CD14-positive monocyte (primary cell): ENCODE results near the gene DYRK1A. TPM values are rescaled to one million over a fixed set of nuclear protein-coding genes. Genes with fewer than 3 reads are reported as not detected.
A peak's percentile ranks its signal among the peaks of the same experiment; 100 is the strongest.

ENCODE experiments used
- DNase-seq, 3 donors: peaks; one replicate each; pipeline ENCODE4 v3.0.0-alpha.2; 2011 to 2022
- H2AFZ ChIP-seq: 2 replicates; pipeline ENCODE4 v1.6.0; 2012; ENCODE audit warnings: mild to moderate bottlenecking, low read depth, low read length, inconsistent platforms; ENCODE audit not compliant: insufficient read depth, poor library complexity, severe bottlenecking
- H3K27ac ChIP-seq, 2 donors: 1 replicate in 1 of 2; 2 replicates in 1 of 2; pipeline ENCODE4 v1.5.1; 2012 to 2013; ENCODE audit warnings: low read length in 2 of 2, control low read depth in 1 of 2, inconsistent platforms in 1 of 2, low read depth in 1 of 2, mild to moderate bottlenecking in 1 of 2
- H3K27me3 ChIP-seq, 2 donors: one replicate each; pipeline versions ENCODE4 v1.6.0 to v1.6.1; 2011 to 2013; ENCODE audit warnings: low read length in 2 of 2; ENCODE audit not compliant: control insufficient read depth in 2 of 2, insufficient read depth in 2 of 2
- H3K36me3 ChIP-seq, 2 donors: replicated peaks in 1 of 2; 1 replicate in 1 of 2; 2 replicates in 1 of 2; pipeline versions ENCODE4 v1.5.1 to v1.6.1; 2012 to 2013; ENCODE audit warnings: low read length in 2 of 2, control low read depth in 1 of 2, inconsistent platforms in 1 of 2, mild to moderate bottlenecking in 1 of 2; ENCODE audit not compliant: insufficient read depth in 2 of 2, control insufficient read depth in 1 of 2
- H3K4me1 ChIP-seq, 2 donors: 1 replicate in 1 of 2; 2 replicates in 1 of 2; pipeline versions ENCODE4 v1.5.1 to v1.6.1; 2012 to 2013; ENCODE audit warnings: low read length in 2 of 2, control low read depth in 1 of 2, inconsistent platforms in 1 of 2, mild to moderate bottlenecking in 1 of 2, moderate library complexity in 1 of 2; ENCODE audit not compliant: insufficient read depth in 2 of 2, control insufficient read depth in 1 of 2
- H3K4me2 ChIP-seq: replicated peaks from 2 replicates; pipeline ENCODE3; 2012; ENCODE audit warnings: low read length, moderate library complexity, mild to moderate bottlenecking; ENCODE audit not compliant: poor library complexity, severe bottlenecking; ENCODE audit errors: extremely low read depth
- H3K4me3 ChIP-seq, 3 experiments: fragments of 200-600 bp in 1 of 3; sonication (generic) in 1 of 3; replicated peaks in 1 of 3; 1 replicate in 2 of 3; 2 replicates in 1 of 3; pipeline ENCODE4 v1.5.1; 2011 to 2013; ENCODE audit warnings: low read length in 3 of 3, mild to moderate bottlenecking in 3 of 3, control low read depth in 2 of 3, low read depth in 2 of 3, inconsistent platforms in 1 of 3, moderate library complexity in 1 of 3
- H3K79me2 ChIP-seq: 2 replicates; pipeline ENCODE4 v1.6.0; 2012; ENCODE audit warnings: mild to moderate bottlenecking, control low read depth, inconsistent platforms, low read length, moderate library complexity; ENCODE audit not compliant: insufficient read depth
- H3K9ac ChIP-seq: 2 replicates; pipeline ENCODE4 v1.6.0; 2017; ENCODE audit warnings: low read length, mild to moderate bottlenecking; ENCODE audit not compliant: insufficient read depth, poor library complexity, severe bottlenecking
- H3K9me3 ChIP-seq, 2 donors: replicated peaks in 1 of 2; 1 replicate in 1 of 2; 2 replicates in 1 of 2; pipeline versions ENCODE4 v1.5.1 to v1.6.1; 2012 to 2013; ENCODE audit warnings: low read length in 2 of 2, control low read depth in 1 of 2; ENCODE audit not compliant: control insufficient read depth in 1 of 2, insufficient read depth in 1 of 2
- H4K20me1 ChIP-seq: 2 replicates; pipeline ENCODE4 v1.6.0; 2012; ENCODE audit warnings: mild to moderate bottlenecking, low read length, control low read depth, moderate library complexity; ENCODE audit not compliant: insufficient read depth
- H3K27ac Mint-ChIP-seq, 7 donors: one replicate each; pipeline ENCODE4 v1.8.0; 2020; ENCODE audit warnings: mild to moderate bottlenecking in 7 of 7, mixed read lengths in 7 of 7, moderate library complexity in 6 of 7, inconsistent platforms in 2 of 7
- H3K27me3 Mint-ChIP-seq, 3 donors: one replicate each; pipeline ENCODE4 v1.8.0; 2021 to 2022; ENCODE audit warnings: low read depth in 3 of 3, mild to moderate bottlenecking in 3 of 3, mixed read lengths in 3 of 3, moderate library complexity in 3 of 3, inconsistent platforms in 1 of 3
- H3K36me3 Mint-ChIP-seq, 2 donors: one replicate each; pipeline ENCODE4 v1.8.0; 2020; ENCODE audit warnings: mixed read lengths in 2 of 2, inconsistent platforms in 1 of 2, mild to moderate bottlenecking in 1 of 2
- H3K4me1 Mint-ChIP-seq: one replicate; pipeline ENCODE4 v1.8.0; 2020; ENCODE audit warnings: mild to moderate bottlenecking, mixed read lengths
- H3K4me3 Mint-ChIP-seq, 2 donors: one replicate each; pipeline ENCODE4 v1.8.0; 2020; ENCODE audit warnings: mild to moderate bottlenecking in 2 of 2, mixed read lengths in 2 of 2, moderate library complexity in 1 of 2
- H3K9me3 Mint-ChIP-seq, 7 donors: one replicate each; pipeline ENCODE4 v1.8.0; 2020 to 2022; ENCODE audit warnings: mixed read lengths in 7 of 7, mild to moderate bottlenecking in 6 of 7, moderate library complexity in 6 of 7, inconsistent platforms in 2 of 7
- WGBS: methylation state at CpG from one replicate; pipeline ENCODE4 v1.1.5; 2013; ENCODE audit warnings: missing lambda C conversion rate; ENCODE audit not compliant: insufficient coverage; 5-methylcytosine and 5-hydroxymethylcytosine counted together
- intact Hi-C, 2 donors: fragments of 100-400 bp; cut with micrococcal nuclease; formaldehyde crosslinking; loops; one replicate each; pipeline versions ENCODE4 v1.15.0 to v1.15.1; 2023
- polyA plus RNA-seq, 3 donors: library from polyadenylated mRNA; depleted of rRNA in 1 of 3; unstranded in 2 of 3; stranded (reverse) in 1 of 3; fragments of 300-500 nt in 2 of 3; fragments of >200 nt in 1 of 3; fragmentation: Illumina TruSeq in 2 of 3; gene quantifications; 1 replicate in 2 of 3; 2 replicates in 1 of 3; pipeline ENCODE4 v1.2.3, GENCODE V29; 2012 to 2021
- TF ChIP-seq, protein P1 (sequence below): fragments of 200-600 bp; IDR thresholded peaks from one replicate; pipeline ENCODE4 v1.8.0; 2022; ENCODE audit warnings: antibody characterized with exemption, mild to moderate bottlenecking

DYRK1A gene
- polyA plus RNA-seq, 3 donors = 1.8 to 53.5 (median 2.4) TPM

DNA sequence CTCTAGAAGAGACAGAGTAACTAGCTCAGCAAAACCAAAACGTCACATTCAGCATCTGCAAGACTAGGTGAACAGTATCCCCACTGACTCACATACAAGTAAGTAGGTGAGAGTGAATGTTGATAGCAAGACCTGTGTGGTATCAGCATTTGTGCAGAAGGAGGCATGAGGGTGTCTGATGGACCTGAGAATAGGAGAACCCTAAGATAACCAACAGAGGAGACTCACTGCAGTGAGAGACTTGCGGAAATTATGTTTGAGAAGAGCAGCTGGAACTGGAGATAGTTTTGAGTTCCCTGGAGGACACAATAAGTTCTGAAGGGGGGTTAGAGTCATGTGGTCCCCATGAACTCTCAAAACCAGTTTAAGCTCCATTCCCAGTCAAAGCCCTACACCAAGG is 59.1 kb downstream of the DYRK1A start:
- Histone ChIP-seq H2AFZ (no peak overlapping the region), H3K27me3 (no peaks in the 10 kb centered on the region), H3K4me2 (no peak overlapping the region), H3K27ac (no peak overlapping the region), H3K79me2 (peaks cover 99% of the 10 kb centered on the region), H3K4me3 (no peak overlapping the region), H3K36me3 (peaks cover 33 to 83% of the 10 kb centered on the region in 2 donors), H3K9me3 (no peaks in the 10 kb centered on the region), H3K9ac (no peak overlapping the region), H4K20me1 (peaks cover 95% of the 10 kb centered on the region), H3K4me1 (no peaks in the 10 kb centered on the region)
- H3K9me3 Mint-ChIP-seq = peaks cover 0 to 3% (median 0%) of the 10 kb centered on the region in 7 donors
- no CpG with 5 or more reads among the region's 2 CpGs for WGBS
- DNase-seq = no peak
- TF ChIP-seq, protein P1, sequence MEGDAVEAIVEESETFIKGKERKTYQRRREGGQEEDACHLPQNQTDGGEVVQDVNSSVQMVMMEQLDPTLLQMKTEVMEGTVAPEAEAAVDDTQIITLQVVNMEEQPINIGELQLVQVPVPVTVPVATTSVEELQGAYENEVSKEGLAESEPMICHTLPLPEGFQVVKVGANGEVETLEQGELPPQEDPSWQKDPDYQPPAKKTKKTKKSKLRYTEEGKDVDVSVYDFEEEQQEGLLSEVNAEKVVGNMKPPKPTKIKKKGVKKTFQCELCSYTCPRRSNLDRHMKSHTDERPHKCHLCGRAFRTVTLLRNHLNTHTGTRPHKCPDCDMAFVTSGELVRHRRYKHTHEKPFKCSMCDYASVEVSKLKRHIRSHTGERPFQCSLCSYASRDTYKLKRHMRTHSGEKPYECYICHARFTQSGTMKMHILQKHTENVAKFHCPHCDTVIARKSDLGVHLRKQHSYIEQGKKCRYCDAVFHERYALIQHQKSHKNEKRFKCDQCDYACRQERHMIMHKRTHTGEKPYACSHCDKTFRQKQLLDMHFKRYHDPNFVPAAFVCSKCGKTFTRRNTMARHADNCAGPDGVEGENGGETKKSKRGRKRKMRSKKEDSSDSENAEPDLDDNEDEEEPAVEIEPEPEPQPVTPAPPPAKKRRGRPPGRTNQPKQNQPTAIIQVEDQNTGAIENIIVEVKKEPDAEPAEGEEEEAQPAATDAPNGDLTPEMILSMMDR = no peak
- peaks cover 42 to 56% of the 10 kb centered on the region in 2 donors for H3K36me3 Mint-ChIP-seq
- H3K4me3 Mint-ChIP-seq = no peak overlapping the region
- H3K27me3 Mint-ChIP-seq = no peaks in the 10 kb centered on the region
- peak overlapping the region in 5 of 7 donors; percentile 43 to 76 (median 56) for H3K27ac Mint-ChIP-seq
- intact Hi-C loops = no loop called here
- H3K4me1 Mint-ChIP-seq = peaks cover 12% of the 10 kb centered on the region

DNA sequence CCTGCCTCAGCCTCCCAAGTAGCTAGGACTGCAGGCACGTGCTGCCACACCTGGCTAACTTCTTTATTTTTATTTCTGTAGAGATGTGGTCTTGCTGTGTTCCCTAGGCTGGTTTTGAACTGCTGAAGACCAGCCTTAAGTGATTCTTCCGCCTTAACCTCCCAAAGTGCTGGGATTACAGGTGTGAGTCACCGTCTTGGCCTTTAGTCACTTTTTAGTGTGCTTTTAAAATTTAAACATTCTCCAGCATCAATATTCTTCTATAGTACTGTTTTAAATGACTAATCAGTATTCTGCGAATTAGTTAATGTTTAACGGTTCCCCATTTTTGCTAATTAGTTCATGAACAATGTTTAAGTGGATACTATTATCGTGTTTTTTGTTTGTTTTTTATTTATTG is 60.6 kb downstream of the DYRK1A start:
- no peak for DNase-seq
- no peaks in the 10 kb centered on the region for H3K9me3 ChIP-seq
- H3K27me3 Mint-ChIP-seq = no peaks in the 10 kb centered on the region
- peaks cover 99% of the 10 kb centered on the region for H3K79me2 ChIP-seq
- peaks cover 22 to 79% of the 10 kb centered on the region in 2 donors for H3K36me3 ChIP-seq
- peak overlapping the region in 1 of 7 donors; percentile 30 for H3K27ac Mint-ChIP-seq
- peaks cover 12% of the 10 kb centered on the region for H3K4me1 Mint-ChIP-seq
- peaks cover 0 to 3% (median 0%) of the 10 kb centered on the region in 7 donors for H3K9me3 Mint-ChIP-seq
- no peaks in the 10 kb centered on the region for H3K27me3 ChIP-seq
- peaks cover 94% of the 10 kb centered on the region for H4K20me1 ChIP-seq
- H3K4me2 ChIP-seq = no peak overlapping the region
- H3K4me1 ChIP-seq = no peaks in the 10 kb centered on the region
- H3K36me3 Mint-ChIP-seq = peaks cover 46 to 60% of the 10 kb centered on the region in 2 donors
- no peak overlapping the region for H3K4me3 ChIP-seq
- H3K9ac ChIP-seq = no peak overlapping the region
- TF ChIP-seq, protein P1 = no peak
- H2AFZ ChIP-seq = no peak overlapping the region
- H3K4me3 Mint-ChIP-seq = no peak overlapping the region
- WGBS = no CpG with 5 or more reads among the region's 6 CpGs
- no peak overlapping the region for H3K27ac ChIP-seq
- intact Hi-C loops = no loop called here
